K562 (cell line): ENCODE measurements around the gene FILIP1L. TPM values are rescaled to one million over a fixed set of nuclear protein-coding genes. Genes with fewer than 3 reads are reported as not detected.

ENCODE experiments used
- ATAC-seq: fragments of 200-7000 bp; cut with Tn5 transposase; 3 replicates; pipeline ENCODE4 v1.9.1; 2020; ENCODE audit warnings: moderate library complexity
- BruUV-seq: library from RNA; stranded (reverse); fragments of 400-500 nt; replicated peaks from 2 replicates; lab custom pipeline; 2021; lab: Mats Ljungman, UMichigan
- CTCF ChIA-PET: fragments of 300-600 bp; formaldehyde crosslinking; extraction: SDS; loops from one replicate; lab custom pipeline; 2021; ENCODE audit warnings: low intra/inter-chr PET ratio; lab: Yijun Ruan, JAX
- POLR2A ChIA-PET: fragments of 300-600, 350-650 bp; sonication (Branson Sonifier 250); formaldehyde crosslinking; extraction: SDS; loops from one replicate; lab custom pipeline; 2021; ENCODE audit warnings: antibody characterized with exemption, inconsistent platforms; lab: Yijun Ruan, JAX
- DNase-seq, 4 experiments: peaks; one replicate each; pipeline versions ENCODE4 v3.0.0 to v3.0.0-alpha.2; 2011 to 2018; ENCODE audit warnings: low spot score in 3 of 4, mixed read lengths in 3 of 4; ENCODE audit errors: extremely low read depth in 1 of 4
- FAIRE-seq: peaks from 2 replicates; lab custom pipeline; 2011; peaks lifted over from hg19 to GRCh38; lab: Jason Lieb, UNC
- H2AFZ ChIP-seq: 2 replicates; pipeline ENCODE4 v1.6.0; 2011; ENCODE audit warnings: low read depth, low read length, control low read depth, inconsistent platforms
- H3K27ac ChIP-seq: fragments of 200-600 bp; 3 replicates; pipeline ENCODE4 v1.8.0; 2011; ENCODE audit warnings: low read depth, mild to moderate bottlenecking, control low read depth, inconsistent platforms, low read length, moderate library complexity, mixed read lengths; ENCODE audit errors: extremely low read depth
- H3K27me3 ChIP-seq, 2 experiments: fragments of 300-600 bp in 1 of 2; 2 replicates in 1 of 2; 3 replicates in 1 of 2; pipeline versions ENCODE4 v1.6.0 to v1.8.0; 2011; ENCODE audit warnings: inconsistent platforms in 2 of 2, low read length in 2 of 2, mild to moderate bottlenecking in 1 of 2, mixed read lengths in 1 of 2, moderate library complexity in 1 of 2; ENCODE audit not compliant: control insufficient read depth in 2 of 2, insufficient read depth in 2 of 2
- H3K36me3 ChIP-seq: fragments of 300-600 bp; 3 replicates; pipeline ENCODE4 v1.8.0; 2011; ENCODE audit warnings: mild to moderate bottlenecking, low read length, inconsistent platforms; ENCODE audit not compliant: control insufficient read depth, insufficient read depth
- H3K4me1 ChIP-seq, 2 experiments: fragments of 200-600 bp in 1 of 2; replicated peaks in 1 of 2; 2 replicates in 1 of 2; 3 replicates in 1 of 2; pipeline versions ENCODE4 v1.5.1 to v1.8.0; 2011; ENCODE audit warnings: inconsistent platforms in 2 of 2, low read length in 2 of 2, mild to moderate bottlenecking in 1 of 2, mixed read lengths in 1 of 2, moderate library complexity in 1 of 2; ENCODE audit not compliant: control insufficient read depth in 2 of 2, insufficient read depth in 2 of 2
- H3K4me2 ChIP-seq: 2 replicates; pipeline ENCODE4 v1.6.1; 2011; ENCODE audit warnings: low read length, control low read depth, inconsistent platforms, mixed read lengths; ENCODE audit not compliant: insufficient read depth
- H3K4me3 ChIP-seq: fragments of 200-600 bp; sonication (generic), shearing (Covaris generic); 2 replicates; pipeline ENCODE4 v1.5.1; 2016; ENCODE audit warnings: control low read depth, inconsistent platforms
- H3K79me2 ChIP-seq: fragments of 200-600 bp; 3 replicates; pipeline ENCODE4 v1.8.0; 2011; ENCODE audit warnings: low read length, inconsistent platforms; ENCODE audit not compliant: control insufficient read depth, insufficient read depth
- H3K9ac ChIP-seq, 2 experiments: 2 replicates each; pipeline versions ENCODE4 v1.6.0 to v1.6.1; 2011; ENCODE audit warnings: low read depth in 2 of 2, low read length in 2 of 2, control low read depth in 1 of 2, inconsistent platforms in 1 of 2, mild to moderate bottlenecking in 1 of 2, mixed read lengths in 1 of 2; ENCODE audit not compliant: insufficient read depth in 1 of 2
- H3K9me1 ChIP-seq: one replicate; pipeline ENCODE4 v1.6.0; 2011; ENCODE audit warnings: inconsistent platforms, mild to moderate bottlenecking, low read length, moderate library complexity; ENCODE audit not compliant: control insufficient read depth, insufficient read depth
- H3K9me3 ChIP-seq: replicated peaks from 2 replicates; pipeline ENCODE4 v1.5.1; 2011; ENCODE audit warnings: low read depth, low read length, inconsistent platforms; ENCODE audit not compliant: control insufficient read depth, insufficient read depth
- H4K20me1 ChIP-seq: replicated peaks from 2 replicates; pipeline ENCODE4 v1.6.1; 2011; ENCODE audit warnings: low read length, inconsistent platforms, mixed read lengths; ENCODE audit not compliant: control insufficient read depth, insufficient read depth
- ATF1 ChIP-seq, 2 experiments: fragments of 450-650 bp in 1 of 2; IDR thresholded peaks; 2 replicates each; pipeline ENCODE4 v1.6.1; 2016; ENCODE audit warnings: missing compliant biosample characterization in 1 of 2, missing genetic modification characterization in 1 of 2
- BRF2 ChIP-seq: IDR thresholded peaks from 3 replicates; pipeline ENCODE4 v1.6.1; 2011; ENCODE audit warnings: borderline replicate concordance, mild to moderate bottlenecking; ENCODE audit not compliant: insufficient read length, insufficient read depth
- CBX3 ChIP-seq, 2 experiments: IDR thresholded peaks; 1 replicate in 1 of 2; 2 replicates in 1 of 2; pipeline ENCODE4 v1.6.1; 2012; ENCODE audit warnings: inconsistent platforms in 2 of 2, low read length in 2 of 2, borderline replicate concordance in 1 of 2, control low read depth in 1 of 2
- GTF2F1 ChIP-seq: IDR thresholded peaks from 2 replicates; pipeline ENCODE4 v1.6.1; 2011; ENCODE audit warnings: low read depth, low read length, improper control_type of control experiment
- MCM2 ChIP-seq: fragments of 450-650 bp; IDR thresholded peaks from 2 replicates; pipeline ENCODE4 v1.6.1; 2017; ENCODE audit warnings: low read depth, mild to moderate bottlenecking
- WGBS: fragments of 100-300 bp; shearing (Covaris generic); methylation state at CpG from one replicate; pipeline ENCODE4 v1.1.6; 2016; ENCODE audit warnings: low coverage, mixed read lengths; ENCODE audit not compliant: insufficient coverage; ENCODE audit errors: missing lambda C conversion rate; 5-methylcytosine and 5-hydroxymethylcytosine counted together
- in situ Hi-C: fragments of 300-500 bp; cut with MboI; formaldehyde crosslinking; loops from 4 replicates; pipeline ENCODE4 v1.15.0; 2018; ENCODE audit warnings: inconsistent platforms, mixed read lengths
- intact Hi-C: fragments of 100-400 bp; cut with micrococcal nuclease; formaldehyde crosslinking; loops from 2 replicates; pipeline ENCODE4 v1.14.2; 2022
- polyA plus RNA-seq, 8 experiments: library from polyadenylated mRNA; depleted of rRNA in 4 of 8; stranded (reverse) in 5 of 8; unstranded in 3 of 8; fragments of >200 nt; fragmentation: Nextera tagmentation in 2 of 8; fragmentation: Illumina TruSeq in 1 of 8; extraction: Ambion mirVana in 2 of 8; extraction: Trizol in 1 of 8; gene quantifications; 2 replicates each; pipeline versions ENCODE4 v1.2.1 to v1.2.3, GENCODE V29; 2011 to 2014; ENCODE audit warnings: inconsistent platforms in 1 of 8, missing spikeins in 1 of 8
- total RNA-seq, 7 experiments: library from RNA; depleted of rRNA in 6 of 7; stranded (reverse); fragments of >200 nt in 6 of 7; fragmentation: Illumina TruSeq in 2 of 7; extraction: Trizol in 2 of 7; gene quantifications; 2 replicates each; pipeline versions ENCODE4 v1.2.1 to v1.2.3, GENCODE V29; 2011 to 2021; ENCODE audit warnings: low replicate concordance in 1 of 7
- TF ChIP-seq, protein P1 (sequence below): fragments of 150-350 bp; conservative IDR thresholded peaks from 2 replicates; pipeline ENCODE4 v1.6.1; 2014; ENCODE audit warnings: low read length
- TF ChIP-seq, protein P2 (sequence below), 2 experiments: fragments of 450-650 bp; IDR thresholded peaks; 2 replicates each; pipeline ENCODE4 v1.6.1; 2016; ENCODE audit warnings: mild to moderate bottlenecking in 2 of 2, borderline replicate concordance in 1 of 2, low read depth in 1 of 2, moderate library complexity in 1 of 2
- TF ChIP-seq, protein P3 (sequence below): fragments of 250-450 bp; sonication (Bioruptor Pico); IDR thresholded peaks from 2 replicates; pipeline ENCODE4 v1.8.0; 2021; ENCODE audit warnings: mild to moderate bottlenecking, moderate library complexity

The FILIP1L gene
- total and polyA plus RNA-seq, 9 of the 15 experiments (the other 6 are each of a cell fraction or from before 2014, with no cell fraction given), result 0.50 to 2.1 (median 1.1) TPM

- ATAC-seq (no peak), FAIRE-seq (no peak), DNase-seq (no peak)
- no TSS peak for BruUV-seq
- ChIA-PET CTCF (no interaction called here), POLR2A (no interaction called here)
- Histone ChIP-seq H3K27me3 (no peaks in the 10 kb centered on the region), H3K9ac (no peak overlapping the region), H3K9me3 (peaks cover 4% of the 10 kb centered on the region; the same call in 1 of the 2 replicates), H4K20me1 (0 out of 2 replicates have a peak, but pooled peaks cover 1% of the 10 kb centered on the region), H3K9me1 (no peaks in the 10 kb centered on the region), H3K36me3 (no peaks in the 10 kb centered on the region), H3K4me1 (no peaks in the 10 kb centered on the region), H3K27ac (no peak overlapping the region), H3K4me2 (no peak overlapping the region), H3K4me3 (no peak overlapping the region), H3K79me2 (no peaks in the 10 kb centered on the region), H2AFZ (no peak overlapping the region)
- in situ Hi-C loops, result no loop called here
- intact Hi-C loops, result no loop called here
- 0% methylated on average over 1 of the region's 1 CpG for WGBS
- TF ChIP-seq ATF1 (CRISPR knock-in tag; IDR thresholded peaks at IDR 0.05), result no peak
- no peak for TF ChIP-seq ATF1 (tag; IDR thresholded peaks at IDR 0.05)
- TF ChIP-seq, protein P1, sequence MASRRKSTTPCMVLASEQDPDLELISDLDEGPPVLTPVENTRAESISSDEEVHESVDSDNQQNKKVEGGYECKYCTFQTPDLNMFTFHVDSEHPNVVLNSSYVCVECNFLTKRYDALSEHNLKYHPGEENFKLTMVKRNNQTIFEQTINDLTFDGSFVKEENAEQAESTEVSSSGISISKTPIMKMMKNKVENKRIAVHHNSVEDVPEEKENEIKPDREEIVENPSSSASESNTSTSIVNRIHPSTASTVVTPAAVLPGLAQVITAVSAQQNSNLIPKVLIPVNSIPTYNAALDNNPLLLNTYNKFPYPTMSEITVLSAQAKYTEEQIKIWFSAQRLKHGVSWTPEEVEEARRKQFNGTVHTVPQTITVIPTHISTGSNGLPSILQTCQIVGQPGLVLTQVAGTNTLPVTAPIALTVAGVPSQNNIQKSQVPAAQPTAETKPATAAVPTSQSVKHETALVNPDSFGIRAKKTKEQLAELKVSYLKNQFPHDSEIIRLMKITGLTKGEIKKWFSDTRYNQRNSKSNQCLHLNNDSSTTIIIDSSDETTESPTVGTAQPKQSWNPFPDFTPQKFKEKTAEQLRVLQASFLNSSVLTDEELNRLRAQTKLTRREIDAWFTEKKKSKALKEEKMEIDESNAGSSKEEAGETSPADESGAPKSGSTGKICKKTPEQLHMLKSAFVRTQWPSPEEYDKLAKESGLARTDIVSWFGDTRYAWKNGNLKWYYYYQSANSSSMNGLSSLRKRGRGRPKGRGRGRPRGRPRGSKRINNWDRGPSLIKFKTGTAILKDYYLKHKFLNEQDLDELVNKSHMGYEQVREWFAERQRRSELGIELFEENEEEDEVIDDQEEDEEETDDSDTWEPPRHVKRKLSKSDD, result no peak
- no peak for TF ChIP-seq BRF2
- TF ChIP-seq, protein P2, sequence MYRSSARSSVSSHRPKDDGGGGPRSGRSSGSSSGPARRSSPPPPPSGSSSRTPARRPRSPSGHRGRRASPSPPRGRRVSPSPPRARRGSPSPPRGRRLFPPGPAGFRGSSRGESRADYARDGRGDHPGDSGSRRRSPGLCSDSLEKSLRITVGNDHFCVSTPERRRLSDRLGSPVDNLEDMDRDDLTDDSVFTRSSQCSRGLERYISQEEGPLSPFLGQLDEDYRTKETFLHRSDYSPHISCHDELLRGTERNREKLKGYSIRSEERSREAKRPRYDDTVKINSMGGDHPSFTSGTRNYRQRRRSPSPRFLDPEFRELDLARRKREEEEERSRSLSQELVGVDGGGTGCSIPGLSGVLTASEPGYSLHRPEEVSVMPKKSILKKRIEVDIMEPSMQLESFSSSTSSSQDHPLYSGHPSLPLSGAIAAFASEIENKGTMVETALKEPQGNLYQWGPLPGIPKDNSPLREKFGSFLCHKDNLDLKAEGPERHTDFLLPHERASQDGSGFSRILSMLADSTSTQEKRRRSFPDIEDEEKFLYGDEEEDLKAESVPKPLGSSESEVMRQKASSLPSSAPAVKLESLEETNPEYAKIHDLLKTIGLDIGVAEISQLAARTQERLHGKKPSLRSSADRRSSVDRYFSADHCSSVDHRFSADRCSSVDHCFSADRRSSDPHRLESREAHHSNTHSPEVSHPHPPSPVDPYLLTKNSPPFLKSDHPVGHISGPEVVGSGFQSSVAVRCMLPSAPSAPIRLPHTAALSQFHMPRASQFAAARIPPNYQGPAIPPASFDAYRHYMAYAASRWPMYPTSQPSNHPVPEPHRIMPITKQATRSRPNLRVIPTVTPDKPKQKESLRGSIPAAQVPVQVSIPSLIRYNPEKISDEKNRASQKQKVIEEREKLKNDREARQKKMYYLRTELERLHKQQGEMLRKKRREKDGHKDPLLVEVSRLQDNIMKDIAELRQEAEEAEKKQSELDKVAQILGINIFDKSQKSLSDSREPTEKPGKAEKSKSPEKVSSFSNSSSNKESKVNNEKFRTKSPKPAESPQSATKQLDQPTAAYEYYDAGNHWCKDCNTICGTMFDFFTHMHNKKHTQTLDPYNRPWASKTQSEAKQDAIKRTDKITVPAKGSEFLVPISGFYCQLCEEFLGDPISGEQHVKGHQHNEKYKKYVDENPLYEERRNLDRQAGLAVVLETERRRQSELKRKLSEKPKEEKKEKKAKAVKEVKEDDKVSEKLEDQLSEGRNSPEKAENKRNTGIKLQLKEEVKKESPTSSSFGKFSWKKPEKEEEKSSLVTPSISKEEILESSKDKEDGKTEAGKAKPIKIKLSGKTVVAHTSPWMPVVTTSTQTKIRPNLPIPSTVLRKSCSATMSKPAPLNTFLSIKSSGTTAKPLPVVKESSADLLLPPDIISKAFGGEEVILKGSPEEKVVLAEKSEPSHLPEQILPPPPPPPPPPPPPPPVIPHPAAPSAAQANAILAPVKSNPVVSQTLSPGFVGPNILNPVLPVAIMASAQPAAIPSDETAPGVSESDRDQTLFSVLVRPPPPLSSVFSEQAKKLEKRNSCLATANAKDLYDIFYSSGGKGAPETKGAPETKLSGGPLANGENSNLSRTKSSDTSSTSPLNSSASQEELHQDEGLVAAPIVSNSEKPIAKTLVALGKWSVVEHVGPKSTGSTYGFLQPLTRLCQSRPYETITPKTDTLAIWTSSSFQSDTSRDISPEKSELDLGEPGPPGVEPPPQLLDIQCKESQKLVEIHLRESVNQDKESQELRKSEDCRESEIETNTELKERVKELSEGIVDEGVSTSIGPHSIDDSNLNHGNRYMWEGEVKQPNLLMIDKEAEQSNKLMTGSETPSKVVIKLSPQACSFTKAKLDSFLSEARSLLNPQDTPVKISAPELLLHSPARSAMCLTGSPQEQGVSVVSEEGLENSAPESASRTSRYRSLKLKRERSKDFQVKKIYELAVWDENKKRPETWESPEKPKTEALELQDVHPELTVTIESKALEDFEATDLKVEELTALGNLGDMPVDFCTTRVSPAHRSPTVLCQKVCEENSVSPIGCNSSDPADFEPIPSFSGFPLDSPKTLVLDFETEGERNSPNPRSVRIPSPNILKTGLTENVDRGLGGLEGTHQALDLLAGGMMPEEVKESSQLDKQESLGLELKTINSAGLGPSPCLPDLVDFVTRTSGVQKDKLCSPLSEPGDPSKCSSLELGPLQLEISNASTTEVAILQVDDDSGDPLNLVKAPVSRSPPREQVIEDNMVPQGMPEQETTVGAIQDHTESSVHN (IDR thresholded peaks at IDR 0.05; ENCODE audit: borderline replicate concordance in 1 of 2, low read depth in 1 of 2), result no peak
- no peak for TF ChIP-seq MCM2
- TF ChIP-seq CBX3 (IDR thresholded peaks at IDR 0.05; ENCODE audit: borderline replicate concordance in 1 of 2, low read length in 2 of 2), result no peak
- TF ChIP-seq, protein P3, sequence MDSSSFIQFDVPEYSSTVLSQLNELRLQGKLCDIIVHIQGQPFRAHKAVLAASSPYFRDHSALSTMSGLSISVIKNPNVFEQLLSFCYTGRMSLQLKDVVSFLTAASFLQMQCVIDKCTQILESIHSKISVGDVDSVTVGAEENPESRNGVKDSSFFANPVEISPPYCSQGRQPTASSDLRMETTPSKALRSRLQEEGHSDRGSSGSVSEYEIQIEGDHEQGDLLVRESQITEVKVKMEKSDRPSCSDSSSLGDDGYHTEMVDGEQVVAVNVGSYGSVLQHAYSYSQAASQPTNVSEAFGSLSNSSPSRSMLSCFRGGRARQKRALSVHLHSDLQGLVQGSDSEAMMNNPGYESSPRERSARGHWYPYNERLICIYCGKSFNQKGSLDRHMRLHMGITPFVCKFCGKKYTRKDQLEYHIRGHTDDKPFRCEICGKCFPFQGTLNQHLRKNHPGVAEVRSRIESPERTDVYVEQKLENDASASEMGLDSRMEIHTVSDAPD (CRISPR knock-in tag), result no peak
- TF ChIP-seq GTF2F1, result no peak
Measured at GRCh38 chr3:99803297-99803696, 311.0 kb downstream of the FILIP1L start.
